ENCODE data around the gene SMIM9. TPM values are rescaled to one million over a fixed set of nuclear protein-coding genes. Genes with fewer than 3 reads are reported as not detected.
"Not testable (repeated sequence)": the region's sequence is repeated elsewhere in the genome, so short reads cannot be mapped to it uniquely, and the experiment has no call there.

Gene SMIM9
- total RNA-seq (not detected), polyA plus RNA-seq (not detected)
- long read RNA-seq, donor 1 = 0 reads
- long read RNA-seq, donor 2 = 0 reads
- long read RNA-seq, donor 3 = 0 reads
- long read RNA-seq, donor 4 = 0 reads

GRCh38 chrX:154834562-154834961, at the start of gene SMIM9:
TSS of gene SMIM9 (minus strand) at chrX:154834662. CDS start at chrX:154830856, 3,806 bp downstream.
- DNase-seq (no peak), ATAC-seq (no peak)
- intact Hi-C loops (cut with DNase I) = no loop called here
- Histone ChIP-seq H3K9me3 (ENCODE audit: control insufficient read depth, low read length) (no peaks in the 10 kb centered on the region), H3K27ac (ENCODE audit: low read length) (no peak within 1 kb of the TSS), H3K4me1 (ENCODE audit: control insufficient read depth, insufficient read depth, low read length) (no peaks in the 10 kb centered on the region), H3K4me3 (ENCODE audit: low read length) (no peak within 1 kb of the TSS), H3K27me3 (ENCODE audit: control insufficient read depth, insufficient read depth) (no peaks in the 10 kb centered on the region)
- 84% methylated on average over 3 of the region's 3 CpGs for WGBS

- H3K9me3 ChIP-seq (ENCODE audit: control insufficient read depth, low read length); H3K4me1 ChIP-seq (ENCODE audit: control insufficient read depth, insufficient read depth, low read length); ATAC-seq; H3K4me3 ChIP-seq (ENCODE audit: low read length); H3K27ac ChIP-seq (ENCODE audit: low read length); H3K27me3 ChIP-seq (ENCODE audit: control insufficient read depth, insufficient read depth); intact Hi-C loops (cut with DNase I); DNase-seq: not testable (repeated sequence)
- no CpG with 5 or more reads among the region's 8 CpGs for WGBS
Observed at GRCh38 chrX:154884069-154884468, 49.6 kb upstream of the SMIM9 start.

- no peaks in the 10 kb centered on the region for H3K4me1 ChIP-seq (ENCODE audit: control insufficient read depth, insufficient read depth, low read length)
- WGBS = 83% methylated on average over 2 of the region's 2 CpGs
- DNase-seq (no peak), ATAC-seq (no peak)
- H3K27me3 ChIP-seq (ENCODE audit: control insufficient read depth, insufficient read depth) = no peaks in the 10 kb centered on the region
- H3K27ac ChIP-seq (ENCODE audit: low read length) = no peak overlapping the region
- H3K9me3 ChIP-seq (ENCODE audit: control insufficient read depth, low read length) = no peaks in the 10 kb centered on the region
- H3K4me3 ChIP-seq (ENCODE audit: low read length) = no peak overlapping the region
- intact Hi-C loops (cut with DNase I) = no loop called here
Observed at GRCh38 chrX:154873329-154873728, 38.9 kb upstream of the SMIM9 start.

GRCh38 chrX:154868522-154868921, 34.1 kb upstream of the SMIM9 start:
- H3K27ac ChIP-seq (ENCODE audit: low read length); H3K4me3 ChIP-seq (ENCODE audit: low read length); ATAC-seq; H3K27me3 ChIP-seq (ENCODE audit: control insufficient read depth, insufficient read depth); intact Hi-C loops (cut with DNase I); H3K4me1 ChIP-seq (ENCODE audit: control insufficient read depth, insufficient read depth, low read length); DNase-seq; H3K9me3 ChIP-seq (ENCODE audit: control insufficient read depth, low read length): not testable (repeated sequence)

GRCh38 chrX:154855256-154855655, 20.8 kb upstream of the SMIM9 start:
- Histone ChIP-seq H3K9me3 (ENCODE audit: control insufficient read depth, low read length) (no peaks in the 10 kb centered on the region), H3K27me3 (ENCODE audit: control insufficient read depth, insufficient read depth) (no peaks in the 10 kb centered on the region), H3K27ac (ENCODE audit: low read length) (no peak overlapping the region), H3K4me1 (ENCODE audit: control insufficient read depth, insufficient read depth, low read length) (no peaks in the 10 kb centered on the region), H3K4me3 (ENCODE audit: low read length) (no peak overlapping the region)
- DNase-seq (no peak), ATAC-seq (no peak)
- intact Hi-C loops (cut with DNase I) = no loop called here

- no peaks in the 10 kb centered on the region for H3K9me3 ChIP-seq (ENCODE audit: control insufficient read depth, low read length)
- no peak for DNase-seq
- no peaks in the 10 kb centered on the region for H3K27me3 ChIP-seq (ENCODE audit: control insufficient read depth, insufficient read depth)
- H3K27ac ChIP-seq (ENCODE audit: low read length) = no peak overlapping the region
- no peaks in the 10 kb centered on the region for H3K4me1 ChIP-seq (ENCODE audit: control insufficient read depth, insufficient read depth, low read length)
- ATAC-seq = no peak
- intact Hi-C loops (cut with DNase I) = no loop called here
- H3K4me3 ChIP-seq (ENCODE audit: low read length) = no peak overlapping the region
- WGBS = 100% methylated on average over 1 of the region's 1 CpG
Observed at GRCh38 chrX:154850957-154851611, 16.6 kb upstream of the SMIM9 start.

- peak in 1 of 2 donors; percentile 36 for ATAC-seq
- no peaks in the 10 kb centered on the region for H3K4me1 ChIP-seq (ENCODE audit: control insufficient read depth, insufficient read depth, low read length)
- 83% methylated on average over 2 of the region's 2 CpGs for WGBS
- intact Hi-C loops (cut with DNase I) = no loop called here
- DNase-seq = no peak
- no peaks in the 10 kb centered on the region for H3K9me3 ChIP-seq (ENCODE audit: control insufficient read depth, low read length)
- no peak overlapping the region for H3K4me3 ChIP-seq (ENCODE audit: low read length)
- H3K27ac ChIP-seq (ENCODE audit: low read length) = no peak overlapping the region
- no peaks in the 10 kb centered on the region for H3K27me3 ChIP-seq (ENCODE audit: control insufficient read depth, insufficient read depth)
Observed at GRCh38 chrX:154840856-154841255, 6.4 kb upstream of the SMIM9 start.

- H3K4me1 ChIP-seq (ENCODE audit: control insufficient read depth, insufficient read depth, low read length) = no peaks in the 10 kb centered on the region
- no peak for DNase-seq
- WGBS = 71% methylated on average over 1 of the region's 1 CpG
- H3K4me3 ChIP-seq (ENCODE audit: low read length) = no peak overlapping the region
- ATAC-seq = no peak
- intact Hi-C loops (cut with DNase I) = no loop called here
- no peaks in the 10 kb centered on the region for H3K27me3 ChIP-seq (ENCODE audit: control insufficient read depth, insufficient read depth)
- H3K9me3 ChIP-seq (ENCODE audit: control insufficient read depth, low read length) = no peaks in the 10 kb centered on the region
- no peak overlapping the region for H3K27ac ChIP-seq (ENCODE audit: low read length)
Observed at GRCh38 chrX:154836163-154836562, 1.7 kb upstream of the SMIM9 start.

GRCh38 chrX:154833746-154834274, 652 bp downstream of the SMIM9 start:
- ATAC-seq (no peak), DNase-seq (no peak)
- Histone ChIP-seq H3K27me3 (ENCODE audit: control insufficient read depth, insufficient read depth) (no peaks in the 10 kb centered on the region), H3K9me3 (ENCODE audit: control insufficient read depth, low read length) (no peaks in the 10 kb centered on the region), H3K4me1 (ENCODE audit: control insufficient read depth, insufficient read depth, low read length) (no peaks in the 10 kb centered on the region), H3K27ac (ENCODE audit: low read length) (no peak overlapping the region), H3K4me3 (ENCODE audit: low read length) (no peak overlapping the region)
- intact Hi-C loops (cut with DNase I) = no loop called here
- WGBS = 97% methylated on average over 3 of the region's 3 CpGs

GRCh38 chrX:154829926-154830442, 4.5 kb downstream of the SMIM9 start:
- Histone ChIP-seq H3K9me3 (ENCODE audit: control insufficient read depth, low read length) (no peaks in the 10 kb centered on the region), H3K4me3 (ENCODE audit: low read length) (no peak overlapping the region), H3K27me3 (ENCODE audit: control insufficient read depth, insufficient read depth) (no peaks in the 10 kb centered on the region), H3K4me1 (ENCODE audit: control insufficient read depth, insufficient read depth, low read length) (no peaks in the 10 kb centered on the region), H3K27ac (ENCODE audit: low read length) (no peak overlapping the region)
- no peak for DNase-seq
- no peak for ATAC-seq
- intact Hi-C loops (cut with DNase I) = no loop called here
- WGBS = 40% methylated on average over 1 of the region's 1 CpG

- ATAC-seq = no peak
Observed at GRCh38 chrX:154829134-154829533, 5.3 kb downstream of the SMIM9 start.

More at GRCh38 chrX:154829134-154829533, 5.3 kb downstream of the SMIM9 start:
- intact Hi-C loops (cut with DNase I) = no loop called here
- Histone ChIP-seq H3K4me1 (ENCODE audit: control insufficient read depth, insufficient read depth, low read length) (no peaks in the 10 kb centered on the region), H3K4me3 (ENCODE audit: low read length) (no peak overlapping the region), H3K9me3 (ENCODE audit: control insufficient read depth, low read length) (no peaks in the 10 kb centered on the region), H3K27ac (ENCODE audit: low read length) (no peak overlapping the region), H3K27me3 (ENCODE audit: control insufficient read depth, insufficient read depth) (no peaks in the 10 kb centered on the region)
- no peak for DNase-seq

Measured in right cardiac atrium (tissue), 5 donors.